Measurements from ENCODE around the gene TEX19.
"Not testable (repeated sequence)": the region's sequence is repeated elsewhere in the genome, so short reads cannot be mapped to it uniquely, and the experiment has no call there.

The TEX19 gene

GRCh38 chr17:82377924-82378740, 19.1 kb downstream of the TEX19 start:
- no peak for DNase-seq

GRCh38 chr17:82378741-82379021, 19.6 kb downstream of the TEX19 start:
- no peak for DNase-seq

- DNase-seq: no peak
Observed at GRCh38 chr17:82380860-82381702, 22.0 kb downstream of the TEX19 start.

DNA sequence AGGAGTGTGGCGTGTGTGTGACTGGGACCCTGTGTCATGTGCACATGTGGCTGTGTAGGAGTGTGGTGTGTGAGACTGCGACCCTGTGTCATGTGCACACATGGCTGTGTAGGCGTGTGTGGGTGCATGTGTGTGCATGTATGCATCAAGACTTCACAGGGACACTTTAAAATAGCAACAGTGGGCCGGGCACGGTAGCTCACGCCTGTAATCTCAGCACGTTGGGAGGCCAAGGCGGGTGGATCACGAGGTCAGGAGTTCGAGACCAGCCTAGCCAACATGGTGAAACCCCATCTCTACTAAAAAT, 22.6 kb downstream of the TEX19 start:
- not testable (repeated sequence) for DNase-seq

DNA sequence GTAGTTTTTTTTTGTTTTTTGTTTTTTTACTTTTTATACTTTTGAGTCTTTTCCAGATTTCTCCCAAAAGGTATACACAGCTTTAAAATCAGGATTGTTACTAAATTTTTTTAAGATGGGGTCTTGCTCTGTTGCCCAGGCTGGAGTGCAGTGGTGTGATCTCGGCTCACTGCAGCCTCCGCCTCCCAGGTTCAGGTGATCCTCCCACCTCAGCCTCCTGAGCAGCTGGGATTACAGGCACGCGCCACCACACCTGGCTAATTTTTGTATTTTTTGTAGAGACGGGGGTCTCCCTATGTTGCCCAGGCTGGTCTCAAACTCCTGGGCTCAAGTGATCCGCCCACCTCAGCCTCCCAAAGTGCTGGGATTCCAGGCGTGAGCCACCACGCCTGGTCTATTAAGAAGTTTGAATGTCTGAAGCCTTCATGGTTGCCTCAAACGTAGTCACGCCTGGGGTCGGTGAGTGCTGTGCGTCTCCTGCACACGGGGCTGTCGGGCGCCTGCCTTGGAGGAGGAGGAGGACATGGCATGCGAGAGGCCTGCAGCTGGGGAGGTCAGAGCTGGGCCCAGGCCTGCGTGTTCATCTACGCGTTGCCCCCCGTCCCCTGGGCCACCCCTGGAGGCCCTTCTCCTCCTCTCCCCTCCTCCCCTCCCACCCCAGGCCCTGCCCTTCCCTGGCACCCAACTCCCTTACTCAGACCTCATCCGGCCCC, 23.3 kb downstream of the TEX19 start:
- DNase-seq: not testable (repeated sequence)

- DNase-seq: no peak
Observed at GRCh38 chr17:82382933-82383255, 23.8 kb downstream of the TEX19 start.

DNA sequence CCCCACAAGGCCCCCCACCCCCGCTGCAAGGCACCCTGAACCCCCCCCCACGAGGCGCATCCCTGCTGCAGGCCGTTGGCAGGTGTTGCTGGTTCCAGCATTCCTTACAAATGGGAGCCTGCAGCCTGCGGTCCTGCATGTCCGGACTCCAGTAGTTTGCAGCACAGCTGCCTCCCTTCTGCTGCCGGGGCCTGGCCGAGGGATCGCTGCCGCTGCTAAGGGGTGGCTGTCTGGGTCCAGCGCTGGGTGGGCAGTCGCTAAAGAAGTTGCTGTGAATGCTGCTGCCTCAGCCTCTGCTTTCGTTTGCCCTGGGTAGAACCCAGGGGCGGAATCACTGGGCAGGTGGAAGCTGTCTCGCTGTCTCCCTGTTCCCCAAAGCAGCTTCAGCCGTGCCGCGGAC, 24.4 kb downstream of the TEX19 start:
- DNase-seq: no peak

DNA sequence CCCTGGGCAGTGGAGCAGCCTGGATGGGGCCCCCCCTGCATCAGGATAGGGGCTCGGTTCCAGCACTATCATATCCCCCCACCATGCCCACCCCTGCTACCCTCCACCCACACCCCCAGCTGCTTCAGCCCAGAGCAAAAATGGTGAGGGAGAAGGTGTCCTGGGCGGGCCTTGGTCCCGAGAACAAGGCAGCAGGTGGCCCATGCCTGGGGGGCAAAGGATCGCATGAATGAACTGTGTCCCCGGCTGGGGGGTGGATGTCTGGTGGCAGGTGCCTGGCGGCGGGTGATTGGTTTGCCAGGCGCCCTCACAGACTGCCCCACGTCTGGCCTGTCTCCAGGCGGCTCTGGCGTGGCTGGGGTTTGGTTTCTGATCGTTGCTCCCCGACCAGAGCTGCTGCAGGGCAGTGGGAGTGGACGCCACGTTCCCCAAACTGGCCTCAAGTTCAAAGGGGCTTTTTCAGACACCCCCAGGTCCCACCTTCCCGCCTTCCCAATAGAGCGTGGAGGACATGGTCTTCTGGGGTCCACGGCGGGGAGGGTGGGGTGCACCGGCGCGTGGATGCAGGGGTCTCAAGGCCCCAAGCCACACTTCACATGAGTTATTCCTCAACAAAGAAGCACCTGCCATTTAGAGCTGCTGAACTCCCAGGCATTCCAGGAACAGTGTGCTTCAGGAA, 25.1 kb downstream of the TEX19 start:
- no peak for DNase-seq

- no peak for DNase-seq
Observed at GRCh38 chr17:82384730-82385481, 25.9 kb downstream of the TEX19 start.

- no peak for DNase-seq
Observed at GRCh38 chr17:82385559-82386254, 26.7 kb downstream of the TEX19 start.

- DNase-seq: no peak
Observed at GRCh38 chr17:82386255-82386831, 27.3 kb downstream of the TEX19 start.

DNA sequence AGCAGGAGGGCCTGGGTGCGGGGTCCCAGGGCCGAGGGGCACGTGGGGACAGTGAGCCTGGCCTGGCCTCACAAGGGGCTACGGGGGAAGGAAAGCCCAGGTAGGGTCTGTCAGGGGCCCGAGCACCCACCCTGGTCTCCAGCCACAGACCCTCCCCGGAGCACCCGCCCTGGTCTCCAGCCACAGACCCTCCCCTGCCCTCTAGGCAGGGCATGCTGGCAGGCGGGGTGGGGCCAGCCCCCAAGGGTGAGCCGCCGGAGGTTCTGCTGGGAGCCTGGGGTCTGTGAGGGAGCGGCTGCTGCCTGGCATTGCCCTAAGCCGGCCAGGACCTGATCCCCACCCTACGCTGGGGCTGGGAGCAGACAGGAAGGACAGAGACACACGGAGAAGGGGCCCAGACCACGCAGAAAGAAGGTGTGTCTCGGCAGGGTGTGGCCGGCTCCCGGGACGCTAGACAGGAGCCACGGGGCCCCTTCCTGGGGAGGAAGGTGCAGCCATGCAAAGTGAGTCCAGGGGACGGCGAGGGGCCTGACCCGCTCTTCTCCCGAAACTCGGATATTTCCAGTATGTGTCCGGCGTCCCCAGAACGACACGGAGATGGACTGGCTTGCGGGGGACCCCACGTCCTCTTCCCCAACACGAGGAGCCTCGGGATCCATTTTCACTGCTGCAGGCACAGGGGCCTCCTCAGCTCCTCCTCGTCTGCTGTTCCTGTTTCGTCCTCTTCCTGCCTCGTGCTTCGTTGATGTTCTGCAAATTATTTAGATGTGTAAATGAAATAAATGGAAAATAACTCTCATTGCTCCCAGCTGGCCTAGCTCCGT, 28.0 kb downstream of the TEX19 start:
- DNase-seq: no peak

DNA sequence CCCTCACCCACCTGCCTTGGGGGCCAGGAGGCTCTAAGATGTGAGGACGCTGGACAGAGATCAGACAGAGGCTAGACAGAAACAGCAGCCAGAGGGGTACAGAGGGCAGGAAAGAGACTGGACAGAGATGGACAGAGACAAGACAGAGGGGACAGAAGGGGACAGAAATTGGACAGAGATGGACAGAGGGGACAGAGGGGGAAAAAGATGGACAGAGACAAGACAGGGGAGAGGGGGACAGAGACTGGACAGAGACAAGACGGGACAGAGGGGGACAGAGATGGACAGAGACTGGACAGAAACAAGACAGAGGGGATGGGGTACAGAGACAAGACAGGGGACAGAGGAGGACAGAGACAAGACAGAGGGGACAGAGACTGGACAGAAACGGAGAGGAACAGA, 28.7 kb downstream of the TEX19 start:
- DNase-seq: no peak

DNA sequence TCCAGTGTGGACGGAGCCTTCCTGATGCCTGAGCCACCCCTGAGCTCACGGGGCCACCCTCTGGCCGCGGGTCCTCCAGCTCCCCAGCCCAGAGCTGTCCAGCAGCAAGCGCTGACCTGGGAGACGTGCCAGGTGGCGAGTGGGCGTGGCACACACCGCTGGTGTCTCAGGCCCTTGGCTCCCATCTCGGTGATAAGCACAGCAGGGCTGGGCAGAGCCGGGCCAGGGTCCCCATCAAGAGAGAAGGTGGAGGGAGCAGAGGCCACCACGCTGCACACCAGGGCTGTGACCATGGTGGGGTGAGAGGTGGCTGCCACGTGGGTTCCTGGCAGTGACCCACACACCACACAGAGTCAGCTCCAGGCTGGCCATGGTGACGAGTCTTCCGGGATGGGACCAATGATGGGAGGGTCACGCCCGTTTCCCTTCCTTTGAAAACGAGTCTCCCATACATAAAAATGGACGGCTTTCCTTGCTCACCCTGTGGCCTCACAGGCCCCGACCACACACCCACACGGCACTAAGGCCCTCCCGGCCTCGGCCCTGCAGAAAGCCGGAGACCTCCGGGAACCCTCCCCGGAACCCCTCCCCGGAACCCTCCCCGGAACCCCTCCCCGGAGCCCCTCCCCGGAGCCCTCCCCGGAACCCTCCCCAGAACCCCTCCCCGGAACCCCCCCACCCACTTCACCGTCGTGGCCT, 29.3 kb downstream of the TEX19 start:
- DNase-seq: no peak

DNA sequence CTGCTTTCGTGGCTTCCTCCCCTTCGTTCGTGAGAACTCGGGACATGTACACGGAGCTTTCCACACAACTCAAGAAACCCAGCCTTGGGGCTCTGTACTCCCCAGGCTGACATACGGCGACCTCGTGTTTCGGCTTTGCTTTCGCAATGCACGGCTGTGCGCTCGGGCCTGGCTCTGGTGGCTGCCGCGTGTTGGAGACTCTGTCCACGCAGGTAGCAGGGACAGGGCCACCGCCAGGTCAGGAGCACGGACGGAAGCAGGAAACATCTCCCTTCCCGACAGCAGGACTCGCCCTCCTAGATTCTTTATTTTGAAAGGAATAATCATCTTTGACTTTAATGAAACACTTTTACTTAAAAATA, 29.9 kb downstream of the TEX19 start:
- no peak for DNase-seq

- no peak for DNase-seq
Observed at GRCh38 chr17:82389379-82389778, 30.3 kb downstream of the TEX19 start.

GRCh38 chr17:82390015-82390859, 31.2 kb downstream of the TEX19 start:
- DNase-seq: no peak

DNA sequence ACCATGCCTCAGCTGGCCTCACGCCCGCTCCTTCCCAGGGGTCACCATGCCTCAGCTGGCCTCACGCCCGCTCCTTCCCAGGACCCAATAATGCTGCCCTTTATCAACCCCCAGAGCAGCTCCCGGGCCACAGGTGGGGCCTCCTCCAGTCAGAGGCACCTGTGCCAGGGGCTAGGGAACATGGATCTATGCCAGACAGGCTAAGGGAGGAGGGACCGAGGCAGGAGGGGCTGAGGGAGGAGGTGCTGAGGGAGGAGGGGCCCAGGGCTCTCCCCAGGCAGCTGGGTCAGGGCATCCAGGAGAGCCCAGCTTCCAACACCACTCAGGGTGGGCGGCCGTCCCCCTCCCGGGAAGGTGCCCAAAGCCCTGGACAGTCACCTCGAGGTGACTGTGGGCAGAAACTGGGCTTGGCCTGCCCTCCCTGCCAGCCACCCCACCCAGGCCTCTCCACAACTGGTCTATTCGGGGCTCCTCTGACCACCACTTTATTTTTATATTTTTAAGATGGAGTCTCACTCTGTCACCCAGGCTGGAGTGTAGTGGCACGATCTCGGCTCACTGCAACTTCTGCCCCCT, 31.9 kb downstream of the TEX19 start:
- no peak for DNase-seq
